ENCODE measurements around the gene NUMBL. TPM values are rescaled to one million over a fixed set of nuclear protein-coding genes. Genes with fewer than 3 reads are reported as not detected.
"Not testable (repeated sequence)": the region's sequence is repeated elsewhere in the genome, so short reads cannot be mapped to it uniquely, and the experiment has no call there.

NUMBL gene
- total RNA-seq, 1 experiment from 2014 or later = 33.8 TPM

DNA sequence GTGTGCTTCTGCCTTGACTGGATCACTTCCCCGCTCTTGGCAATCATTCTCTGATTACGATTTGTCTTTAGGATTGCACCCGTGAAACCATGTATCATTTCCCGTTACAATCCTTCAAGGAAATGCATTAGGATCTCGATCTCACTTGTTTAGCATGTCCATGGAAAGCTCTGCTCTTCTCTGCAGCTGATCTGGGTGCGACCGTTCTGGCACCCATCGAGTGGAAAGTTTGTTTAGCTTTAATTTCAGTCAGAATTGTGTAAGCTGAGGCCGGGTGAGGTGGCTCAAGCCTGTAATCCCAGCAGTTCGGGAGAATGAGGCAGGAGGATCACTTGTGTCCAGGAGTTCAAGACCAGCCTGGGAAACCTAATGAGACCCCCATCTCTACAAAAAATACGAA, 30.9 kb downstream of the NUMBL start:
- Histone ChIP-seq H3K9me2 (replicated peaks; ENCODE audit: insufficient read depth, low read length) (no peaks in the 10 kb centered on the region), H3K9me3 (ENCODE audit: low read length) (no peaks in the 10 kb centered on the region), H3K4me3 (ENCODE audit: low read length) (no peak overlapping the region), H3K27me3 (ENCODE audit: low read length) (no peaks in the 10 kb centered on the region), H3K4me2 (ENCODE audit: low read depth, low read length, poor library complexity, severe bottlenecking) (no peak overlapping the region), H3K9ac (ENCODE audit: low read length) (no peak overlapping the region), H3K27ac (ENCODE audit: low read length) (no peak overlapping the region), H3K36me3 (ENCODE audit: insufficient read depth, low read length) (no peaks in the 10 kb centered on the region), H3K4me1 (ENCODE audit: low read length) (peaks cover 17% of the 10 kb centered on the region), H3K79me2 (ENCODE audit: low read length) (no peaks in the 10 kb centered on the region), H4K20me1 (ENCODE audit: insufficient read depth, low read depth, low read length) (no peaks in the 10 kb centered on the region), H2AFZ (ENCODE audit: low read length) (no peak overlapping the region)
- no peak for DNase-seq

DNA sequence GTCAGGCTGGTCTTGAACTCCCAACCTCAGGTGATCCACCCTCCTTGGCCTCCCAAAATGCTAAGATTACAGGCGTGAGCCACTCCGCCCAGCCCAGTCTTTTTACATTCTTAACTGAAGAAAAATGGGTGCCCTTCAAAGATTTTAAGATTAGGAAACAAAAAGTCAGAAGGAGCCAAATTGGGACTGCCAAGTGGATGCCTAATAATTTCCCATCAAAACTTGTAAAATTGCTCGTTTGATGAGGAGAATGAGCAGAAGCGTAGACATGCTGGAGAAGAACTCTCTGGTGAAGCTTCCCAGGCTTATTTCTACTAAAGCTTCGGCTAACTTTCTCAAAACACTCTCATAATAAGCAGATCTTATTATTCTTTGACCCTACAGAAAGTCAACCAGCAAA, 31.3 kb downstream of the NUMBL start:
- DNase-seq = no peak
- Histone ChIP-seq H3K4me1 (ENCODE audit: low read length) (peaks cover 17% of the 10 kb centered on the region), H3K79me2 (ENCODE audit: low read length) (no peaks in the 10 kb centered on the region), H3K4me3 (ENCODE audit: low read length) (no peak overlapping the region), H3K27ac (ENCODE audit: low read length) (no peak overlapping the region), H3K4me2 (ENCODE audit: low read depth, low read length, poor library complexity, severe bottlenecking) (no peak overlapping the region), H3K27me3 (ENCODE audit: low read length) (no peaks in the 10 kb centered on the region), H4K20me1 (ENCODE audit: insufficient read depth, low read depth, low read length) (no peaks in the 10 kb centered on the region), H3K36me3 (ENCODE audit: insufficient read depth, low read length) (no peaks in the 10 kb centered on the region), H2AFZ (ENCODE audit: low read length) (no peak overlapping the region), H3K9ac (ENCODE audit: low read length) (no peak overlapping the region), H3K9me3 (ENCODE audit: low read length) (no peaks in the 10 kb centered on the region), H3K9me2 (replicated peaks; ENCODE audit: insufficient read depth, low read length) (no peaks in the 10 kb centered on the region)

DNA sequence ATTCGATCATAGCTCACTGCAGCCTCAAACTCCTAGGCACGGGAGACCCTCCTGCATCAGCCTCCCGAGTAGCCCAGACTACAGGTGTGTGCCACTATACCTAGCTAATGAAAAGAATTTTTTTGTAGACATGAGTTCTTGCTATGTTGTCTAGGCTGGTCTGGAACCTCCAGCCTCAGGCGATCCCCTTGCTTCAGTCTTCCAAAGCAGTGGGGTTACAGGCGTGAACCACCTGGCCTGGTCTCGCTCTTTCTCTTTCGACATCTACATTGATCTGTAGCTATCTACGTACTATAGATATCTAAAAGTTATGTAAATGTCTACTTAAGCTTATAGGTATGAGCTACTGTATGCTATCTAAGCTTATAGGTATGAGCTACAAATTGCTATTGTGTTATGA, 32.4 kb downstream of the NUMBL start:
- Histone ChIP-seq H3K9me3 (ENCODE audit: low read length) (no peaks in the 10 kb centered on the region), H3K4me3 (ENCODE audit: low read length) (no peak overlapping the region), H3K79me2 (ENCODE audit: low read length) (no peaks in the 10 kb centered on the region), H3K9me2 (replicated peaks; ENCODE audit: insufficient read depth, low read length) (no peaks in the 10 kb centered on the region), H3K4me2 (ENCODE audit: low read depth, low read length, poor library complexity, severe bottlenecking) (no peak overlapping the region), H3K36me3 (ENCODE audit: insufficient read depth, low read length) (no peaks in the 10 kb centered on the region), H4K20me1 (ENCODE audit: insufficient read depth, low read depth, low read length) (no peaks in the 10 kb centered on the region), H3K27ac (ENCODE audit: low read length) (no peak overlapping the region), H3K27me3 (ENCODE audit: low read length) (no peaks in the 10 kb centered on the region), H2AFZ (ENCODE audit: low read length) (no peak overlapping the region), H3K4me1 (ENCODE audit: low read length) (peaks cover 7% of the 10 kb centered on the region), H3K9ac (ENCODE audit: low read length) (no peak overlapping the region)
- no peak for DNase-seq

DNA sequence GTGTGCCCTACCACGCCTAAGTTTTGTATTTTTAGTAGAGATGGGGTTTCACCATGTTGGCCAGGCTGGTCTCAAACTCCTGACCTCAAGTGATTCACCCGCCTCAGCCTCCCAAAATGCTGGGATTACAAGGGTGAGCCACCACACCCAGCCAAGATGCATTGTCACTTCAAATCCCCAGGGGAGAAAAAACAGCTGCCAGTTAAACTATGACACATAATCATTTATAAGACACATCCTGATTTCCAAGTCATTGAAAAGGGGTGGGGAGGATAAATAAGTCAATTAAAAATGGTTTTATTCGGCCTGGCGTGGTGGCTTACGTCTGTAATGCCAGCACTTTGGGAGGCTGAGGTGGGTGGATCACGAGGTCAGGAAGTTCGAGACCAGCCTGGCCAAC, 34.8 kb downstream of the NUMBL start:
- not testable (repeated sequence) for H2AFZ ChIP-seq (ENCODE audit: low read length); H3K27ac ChIP-seq (ENCODE audit: low read length); H3K4me2 ChIP-seq (ENCODE audit: low read depth, low read length, poor library complexity, severe bottlenecking); H3K4me1 ChIP-seq (ENCODE audit: low read length); H3K79me2 ChIP-seq (ENCODE audit: low read length); DNase-seq; H3K36me3 ChIP-seq (ENCODE audit: insufficient read depth, low read length); H3K9me3 ChIP-seq (ENCODE audit: low read length); H4K20me1 ChIP-seq (ENCODE audit: insufficient read depth, low read depth, low read length); H3K9me2 ChIP-seq (replicated peaks; ENCODE audit: insufficient read depth, low read length); H3K4me3 ChIP-seq (ENCODE audit: low read length); H3K27me3 ChIP-seq (ENCODE audit: low read length); H3K9ac ChIP-seq (ENCODE audit: low read length)

DNA sequence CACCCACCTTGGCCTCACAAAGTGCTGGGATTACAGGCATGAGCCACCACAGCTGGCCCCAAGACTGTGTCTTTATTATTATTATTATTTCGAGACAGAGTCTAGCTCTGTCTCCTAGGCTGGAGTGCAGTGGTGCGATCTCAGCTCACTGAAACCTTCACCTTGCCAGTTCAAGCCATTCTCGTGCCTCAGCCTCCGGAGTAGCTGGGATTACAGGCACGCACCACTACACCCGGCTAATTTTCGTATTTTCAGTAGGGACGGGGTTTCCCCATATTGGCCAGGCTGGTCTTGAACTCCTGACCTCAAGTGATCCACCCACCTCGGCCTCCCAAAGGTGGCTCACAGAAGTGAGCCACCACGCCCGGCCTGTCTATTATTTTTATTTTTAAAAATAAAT, 38.1 kb downstream of the NUMBL start:
- H2AFZ ChIP-seq (ENCODE audit: low read length); H3K27me3 ChIP-seq (ENCODE audit: low read length); H3K79me2 ChIP-seq (ENCODE audit: low read length); H3K9ac ChIP-seq (ENCODE audit: low read length); H3K9me2 ChIP-seq (replicated peaks; ENCODE audit: insufficient read depth, low read length); H3K9me3 ChIP-seq (ENCODE audit: low read length); DNase-seq; H3K27ac ChIP-seq (ENCODE audit: low read length); H4K20me1 ChIP-seq (ENCODE audit: insufficient read depth, low read depth, low read length); H3K4me1 ChIP-seq (ENCODE audit: low read length); H3K36me3 ChIP-seq (ENCODE audit: insufficient read depth, low read length); H3K4me2 ChIP-seq (ENCODE audit: low read depth, low read length, poor library complexity, severe bottlenecking); H3K4me3 ChIP-seq (ENCODE audit: low read length): not testable (repeated sequence)

DNA sequence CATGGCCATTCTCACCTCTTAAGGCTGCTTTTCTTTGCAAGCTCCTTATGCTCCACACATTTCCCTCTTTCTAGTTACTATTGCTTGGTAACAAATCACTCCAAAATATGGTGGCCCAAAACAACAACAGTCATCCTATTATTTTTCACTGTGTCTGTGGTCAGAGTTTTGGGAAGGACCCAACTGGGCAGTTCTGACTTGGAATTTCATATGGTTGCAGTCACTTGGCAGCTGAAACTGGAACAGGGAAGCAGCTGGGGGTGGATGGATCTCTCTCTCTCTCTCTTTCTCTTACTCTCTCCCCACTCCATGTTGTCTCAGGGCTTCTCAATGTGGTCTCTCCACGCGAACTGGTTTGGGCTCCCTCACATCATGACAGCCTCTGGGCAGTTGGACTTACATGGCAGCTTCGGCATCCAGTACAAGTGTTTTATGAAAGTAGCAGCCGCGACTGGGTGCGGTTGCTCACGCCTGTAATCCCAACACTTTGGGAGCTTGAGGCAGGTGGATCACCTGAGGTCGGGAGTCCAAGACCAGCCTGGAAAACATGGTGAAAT, 39.6 kb downstream of the NUMBL start:
- DNase-seq = no peak
- Histone ChIP-seq H3K4me2 (ENCODE audit: low read depth, low read length, poor library complexity, severe bottlenecking) (no peak overlapping the region), H3K27me3 (ENCODE audit: low read length) (no peaks in the 10 kb centered on the region; the same call in 1 of the 2 replicates), H3K9me3 (ENCODE audit: low read length) (no peaks in the 10 kb centered on the region), H3K79me2 (ENCODE audit: low read length) (no peaks in the 10 kb centered on the region), H3K4me1 (ENCODE audit: low read length) (peaks cover 9% of the 10 kb centered on the region), H3K36me3 (ENCODE audit: insufficient read depth, low read length) (no peaks in the 10 kb centered on the region), H3K4me3 (ENCODE audit: low read length) (no peak overlapping the region), H2AFZ (ENCODE audit: low read length) (0 out of 2 replicates have a peak overlapping the region, but pooled peaks have one; percentile 10), H3K27ac (ENCODE audit: low read length) (no peak overlapping the region), H3K9ac (ENCODE audit: low read length) (no peak overlapping the region), H4K20me1 (ENCODE audit: insufficient read depth, low read depth, low read length) (no peaks in the 10 kb centered on the region), H3K9me2 (replicated peaks; ENCODE audit: insufficient read depth, low read length) (no peaks in the 10 kb centered on the region)

DNA sequence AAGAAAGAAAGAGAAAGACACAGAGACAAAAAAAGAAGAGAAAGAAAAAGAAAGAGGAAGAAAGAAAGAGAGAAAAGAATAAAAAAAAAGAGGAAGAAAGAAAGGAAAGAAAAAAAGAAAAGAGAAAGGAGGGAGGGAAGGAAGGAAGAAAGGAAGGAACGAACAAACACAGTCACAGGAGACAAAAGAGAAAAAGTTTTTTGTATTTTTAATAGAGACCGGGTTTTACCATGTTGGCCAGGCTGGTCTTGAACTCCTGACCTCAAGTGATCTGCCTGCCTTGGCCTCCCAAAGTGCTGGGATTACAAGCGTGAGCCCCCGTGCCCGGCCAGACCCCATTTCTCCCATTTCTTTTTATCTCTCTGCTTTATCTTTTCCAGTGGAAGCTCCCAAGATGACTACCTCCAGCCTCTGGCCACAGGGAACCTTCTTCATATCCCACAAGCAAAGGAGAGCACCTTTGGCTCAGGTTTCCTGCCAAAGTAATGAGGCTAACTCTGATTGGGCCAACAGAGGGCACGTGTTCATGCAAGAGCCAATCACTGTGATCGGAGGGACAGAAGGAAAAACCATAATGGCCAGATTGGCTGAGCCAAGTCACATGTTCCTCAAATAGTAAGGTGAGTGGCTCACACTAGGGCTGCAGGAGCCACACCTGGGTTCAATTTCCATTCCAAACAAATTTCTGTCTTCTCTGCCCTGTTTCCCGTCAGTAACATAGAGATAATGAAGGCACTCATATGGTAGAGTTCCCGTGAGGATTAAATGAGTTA, 40.4 kb downstream of the NUMBL start:
- H3K79me2 ChIP-seq (ENCODE audit: low read length); H3K4me3 ChIP-seq (ENCODE audit: low read length); H3K9ac ChIP-seq (ENCODE audit: low read length); H4K20me1 ChIP-seq (ENCODE audit: insufficient read depth, low read depth, low read length); H3K9me3 ChIP-seq (ENCODE audit: low read length); H3K27ac ChIP-seq (ENCODE audit: low read length); H3K27me3 ChIP-seq (ENCODE audit: low read length); H3K9me2 ChIP-seq (replicated peaks; ENCODE audit: insufficient read depth, low read length); H3K4me2 ChIP-seq (ENCODE audit: low read depth, low read length, poor library complexity, severe bottlenecking); H3K36me3 ChIP-seq (ENCODE audit: insufficient read depth, low read length); H3K4me1 ChIP-seq (ENCODE audit: low read length): not testable (repeated sequence)
- DNase-seq = peak; percentile 89
- 0 out of 2 replicates have a peak overlapping the region, but pooled peaks have one; percentile 10 for H2AFZ ChIP-seq (ENCODE audit: low read length)

DNA sequence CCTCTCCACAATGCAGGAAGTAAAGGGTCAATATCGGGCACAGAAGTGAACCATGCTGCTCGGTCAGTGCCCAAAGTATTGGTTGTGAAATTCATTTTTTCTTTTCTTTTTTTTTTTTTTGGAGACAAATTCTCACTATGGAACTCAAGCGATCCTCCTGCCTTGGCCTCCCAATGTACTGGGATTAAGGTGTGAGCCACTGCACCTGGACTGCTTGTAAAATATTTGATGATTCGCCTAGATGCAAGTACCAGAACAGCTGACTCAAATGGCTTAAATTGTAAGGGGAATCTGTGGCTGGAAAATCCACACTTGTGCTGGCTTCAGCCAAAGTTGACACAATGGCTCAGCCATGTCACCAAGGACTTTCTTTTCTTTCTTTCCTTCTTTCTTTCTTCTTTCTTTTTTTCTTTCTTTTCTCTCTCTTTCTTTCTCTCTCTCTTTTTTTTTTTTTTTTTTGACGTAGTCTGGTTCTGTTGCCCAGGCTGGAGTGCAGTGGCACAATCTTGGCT, 43.7 kb downstream of the NUMBL start:
- Histone ChIP-seq H3K9ac (ENCODE audit: low read length) (no peak overlapping the region), H3K27me3 (ENCODE audit: low read length) (no peaks in the 10 kb centered on the region; the same call in 1 of the 2 replicates), H4K20me1 (ENCODE audit: insufficient read depth, low read depth, low read length) (no peaks in the 10 kb centered on the region), H3K79me2 (ENCODE audit: low read length) (no peaks in the 10 kb centered on the region), H2AFZ (ENCODE audit: low read length) (no peak overlapping the region), H3K9me2 (replicated peaks; ENCODE audit: insufficient read depth, low read length) (no peaks in the 10 kb centered on the region), H3K4me3 (ENCODE audit: low read length) (no peak overlapping the region), H3K36me3 (ENCODE audit: insufficient read depth, low read length) (no peaks in the 10 kb centered on the region), H3K9me3 (ENCODE audit: low read length) (no peaks in the 10 kb centered on the region), H3K4me1 (ENCODE audit: low read length) (peaks cover 9% of the 10 kb centered on the region), H3K4me2 (ENCODE audit: low read depth, low read length, poor library complexity, severe bottlenecking) (no peak overlapping the region), H3K27ac (ENCODE audit: low read length) (no peak overlapping the region)
- no peak for DNase-seq

Data from Karpas-422 (cell line).